IPS-18c (cell line): Measurements from ENCODE around the gene LPGAT1.

ENCODE experiments used
- H3K4me3 ChIP-seq: 2 replicates; pipeline ENCODE4 v1.7.0; 2013; ENCODE audit warnings: low read depth, mild to moderate bottlenecking, low read length, moderate library complexity; ENCODE audit not compliant: insufficient read depth
- H3K9me3 ChIP-seq: one replicate; pipeline ENCODE4 v1.6.1; 2013; ENCODE audit warnings: mild to moderate bottlenecking, low read length, moderate library complexity; ENCODE audit not compliant: control insufficient read depth, insufficient read depth

Gene LPGAT1

DNA sequence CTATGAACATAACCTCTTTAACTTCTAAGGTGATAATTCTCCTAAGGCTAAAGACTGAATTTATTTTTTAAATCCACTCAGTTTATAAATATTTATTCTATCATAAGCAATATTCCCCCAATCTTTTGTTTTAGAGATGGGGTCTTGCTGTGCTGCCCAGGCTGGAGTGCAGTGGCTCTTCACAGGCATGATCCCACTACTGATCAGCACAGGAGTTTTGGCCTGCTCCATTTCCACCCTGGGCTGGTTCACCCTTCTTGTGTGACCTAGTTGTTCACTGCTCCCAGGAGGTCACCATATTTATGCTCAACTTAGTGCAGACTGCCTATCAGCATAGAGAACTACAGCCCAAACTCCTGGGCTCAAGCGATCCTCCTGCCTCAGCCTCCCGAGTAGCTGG, 38.6 kb downstream of the LPGAT1 start:
- no peaks in the 10 kb centered on the region for H3K9me3 ChIP-seq
- no peak overlapping the region for H3K4me3 ChIP-seq

DNA sequence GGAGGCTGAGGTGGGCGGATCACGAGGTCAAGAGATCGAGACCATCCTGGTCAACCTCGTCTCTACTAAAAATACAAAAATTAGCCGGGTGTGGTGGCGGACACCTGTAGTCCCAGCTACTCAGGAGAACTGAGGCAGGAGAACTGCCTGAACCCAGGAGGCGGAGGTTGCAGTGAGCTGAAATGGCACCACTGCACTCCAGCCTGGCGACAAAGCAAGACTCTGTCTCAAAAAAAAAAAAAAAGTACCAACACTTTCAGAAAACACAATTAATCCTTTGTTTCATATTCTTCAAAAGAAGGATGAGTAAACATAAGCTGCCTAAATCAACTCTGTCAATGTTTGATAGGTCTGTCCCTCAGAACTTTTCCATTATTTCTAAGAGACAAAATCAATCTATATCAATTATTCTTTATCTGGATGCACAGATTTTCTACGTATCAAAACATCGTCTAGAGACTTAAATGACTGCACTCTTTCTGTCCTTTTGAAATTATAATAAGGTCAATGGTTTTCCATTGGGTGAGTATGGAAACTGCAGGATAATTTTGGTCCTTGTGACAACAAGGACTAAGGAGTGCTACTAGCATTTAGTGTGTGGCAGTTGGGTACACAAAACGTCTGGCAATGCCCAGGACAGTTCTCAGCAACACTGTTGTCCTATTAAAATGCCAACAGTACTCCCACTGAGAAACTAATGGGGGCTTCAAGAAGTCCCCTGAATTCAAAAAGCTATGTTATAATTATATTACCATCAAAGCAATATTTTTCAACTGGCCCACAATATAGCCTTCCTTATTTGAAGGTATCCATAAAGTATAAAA, 40.7 kb downstream of the LPGAT1 start:
- no peak overlapping the region for H3K4me3 ChIP-seq

DNA sequence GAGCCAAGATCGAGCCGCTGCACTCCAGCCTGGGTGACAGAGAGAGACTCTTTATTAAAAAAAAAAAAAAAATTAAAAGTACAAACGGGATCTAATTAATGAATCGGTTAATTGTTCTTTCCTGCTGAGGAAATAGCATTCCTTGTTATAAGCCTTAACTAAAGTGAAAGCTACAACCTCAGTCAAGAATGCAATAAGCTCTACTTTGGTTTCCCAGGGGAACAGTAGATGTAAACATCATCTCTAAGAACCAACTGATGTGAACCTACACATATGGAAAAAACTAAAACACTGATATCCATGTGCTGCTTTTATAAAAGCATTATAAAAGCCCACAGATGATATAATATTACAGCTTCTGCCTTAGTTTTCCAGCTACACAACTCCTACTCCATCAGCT, 41.9 kb downstream of the LPGAT1 start:
- H3K9me3 ChIP-seq, result no peaks in the 10 kb centered on the region
- no peak overlapping the region for H3K4me3 ChIP-seq

More for the DNA sequence above, 40.7 kb downstream of the LPGAT1 start:
- no peaks in the 10 kb centered on the region for H3K9me3 ChIP-seq

DNA sequence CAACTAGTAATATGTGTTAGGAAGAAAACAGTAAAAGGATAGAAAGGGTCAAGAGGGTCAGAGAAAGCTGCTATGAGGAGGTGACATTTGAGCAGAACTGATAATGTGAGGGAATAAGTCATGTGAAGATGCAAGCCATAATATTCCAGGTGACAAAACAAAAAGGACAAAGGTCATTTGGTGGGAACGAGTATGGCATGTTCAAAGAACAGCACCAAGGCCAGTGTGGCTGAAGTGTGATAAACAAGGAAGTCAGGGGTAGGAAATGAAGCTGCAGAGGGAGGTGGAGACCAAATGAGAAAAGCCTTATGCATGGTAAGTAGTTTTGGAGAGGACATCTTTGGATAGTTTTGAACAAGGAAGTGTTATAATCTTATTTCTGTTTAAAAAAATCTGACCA, 46.7 kb downstream of the LPGAT1 start:
- Histone ChIP-seq H3K4me3 (no peak overlapping the region), H3K9me3 (no peaks in the 10 kb centered on the region)

DNA sequence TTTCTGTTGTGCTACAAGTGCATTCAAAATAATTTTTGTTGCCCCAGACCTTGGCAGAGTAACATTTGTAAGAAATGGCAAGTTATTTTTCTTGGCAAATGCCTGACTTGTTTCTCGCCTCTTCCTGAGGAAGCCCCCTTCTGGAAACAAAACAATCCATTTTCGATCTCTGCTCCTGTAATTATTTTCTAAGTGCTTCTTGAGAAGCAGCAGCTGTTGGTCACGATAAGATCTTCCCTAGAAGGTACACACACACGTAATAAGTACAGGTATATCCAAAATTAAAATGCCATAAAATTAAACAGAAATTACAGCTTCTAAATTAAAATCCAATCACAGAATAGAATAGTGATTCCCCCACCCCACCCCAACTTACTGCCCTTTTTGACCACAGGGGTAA, 47.3 kb downstream of the LPGAT1 start:
- no peak overlapping the region for H3K4me3 ChIP-seq
- no peaks in the 10 kb centered on the region for H3K9me3 ChIP-seq

DNA sequence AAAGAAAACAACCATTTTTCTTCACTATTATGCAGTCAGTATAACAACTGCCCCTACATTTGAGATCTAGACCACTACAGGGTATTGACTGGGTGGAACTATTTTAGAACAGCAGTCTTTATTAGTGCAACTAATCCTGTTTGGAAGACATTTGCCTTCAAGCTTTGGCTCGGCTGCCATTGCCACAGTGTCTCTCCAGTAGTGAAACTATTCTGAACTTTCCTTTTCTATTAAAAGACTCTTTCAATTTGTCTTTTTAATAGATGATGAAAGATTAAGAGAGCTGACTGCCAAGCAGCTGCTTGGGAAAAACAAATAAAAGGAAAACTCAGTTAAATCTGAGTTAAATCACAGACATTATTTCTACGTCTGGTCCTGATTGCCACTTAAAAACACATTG, 49.3 kb downstream of the LPGAT1 start:
- Histone ChIP-seq H3K9me3 (no peaks in the 10 kb centered on the region), H3K4me3 (no peak overlapping the region)

DNA sequence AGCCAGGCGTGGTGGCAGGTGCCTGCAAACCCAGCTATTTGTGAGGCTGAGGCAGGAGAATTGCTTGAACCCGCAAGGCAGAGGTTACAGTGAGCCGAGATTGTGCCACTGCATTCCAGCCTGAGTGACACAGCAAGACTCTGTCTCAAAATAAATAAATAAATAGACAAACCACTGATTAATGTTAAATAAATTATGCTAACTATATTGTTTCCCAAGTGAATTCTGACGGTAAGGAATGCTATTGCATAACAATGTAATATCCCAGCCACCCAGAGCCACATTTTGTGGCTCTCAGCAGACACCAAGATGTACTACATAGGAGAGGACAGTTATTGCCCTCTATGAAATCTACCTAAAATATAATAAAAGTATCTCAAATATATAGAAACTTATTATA, 55.4 kb downstream of the LPGAT1 start:
- H3K9me3 ChIP-seq, result no peaks in the 10 kb centered on the region
- H3K4me3 ChIP-seq, result no peak overlapping the region

DNA sequence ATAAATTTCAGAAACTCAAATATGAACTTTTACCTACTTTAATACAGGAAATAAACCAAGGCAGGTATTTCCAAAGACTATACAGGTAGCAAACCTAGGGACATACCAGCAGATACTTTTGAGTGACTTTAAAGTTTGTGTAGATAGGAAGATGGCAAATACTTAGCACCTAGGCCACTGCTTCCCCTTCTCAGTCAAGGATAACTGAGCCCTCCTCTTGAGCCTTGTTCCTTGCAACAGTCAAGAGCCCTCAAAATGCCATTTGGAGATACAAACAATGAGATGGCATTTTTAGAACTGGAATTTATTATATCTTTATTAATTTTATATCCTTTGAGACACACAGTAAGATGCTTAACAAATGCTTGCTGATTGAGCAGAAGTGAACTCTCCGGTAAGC, 65.9 kb downstream of the LPGAT1 start:
- Histone ChIP-seq H3K4me3 (no peak overlapping the region), H3K9me3 (no peaks in the 10 kb centered on the region)

DNA sequence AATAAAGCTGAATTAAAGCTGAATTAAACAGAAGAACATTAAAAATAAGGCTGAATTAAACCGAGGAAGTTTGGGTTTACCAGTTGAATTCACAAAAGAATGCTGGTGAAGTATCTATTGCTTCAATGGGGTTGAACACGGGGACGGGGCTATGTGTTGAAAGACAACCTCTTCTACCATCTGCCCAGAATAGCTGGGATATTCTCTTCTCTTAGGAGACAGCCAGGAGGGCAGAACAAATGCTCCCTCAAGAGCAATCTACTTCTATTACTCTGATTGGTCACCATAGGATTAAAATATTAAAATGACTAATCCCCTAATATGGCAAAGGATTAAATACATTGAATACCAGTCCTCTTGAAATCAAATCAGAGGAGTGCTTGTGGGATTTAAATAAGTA, 68.4 kb downstream of the LPGAT1 start:
- Histone ChIP-seq H3K4me3 (no peak overlapping the region), H3K9me3 (no peaks in the 10 kb centered on the region)

DNA sequence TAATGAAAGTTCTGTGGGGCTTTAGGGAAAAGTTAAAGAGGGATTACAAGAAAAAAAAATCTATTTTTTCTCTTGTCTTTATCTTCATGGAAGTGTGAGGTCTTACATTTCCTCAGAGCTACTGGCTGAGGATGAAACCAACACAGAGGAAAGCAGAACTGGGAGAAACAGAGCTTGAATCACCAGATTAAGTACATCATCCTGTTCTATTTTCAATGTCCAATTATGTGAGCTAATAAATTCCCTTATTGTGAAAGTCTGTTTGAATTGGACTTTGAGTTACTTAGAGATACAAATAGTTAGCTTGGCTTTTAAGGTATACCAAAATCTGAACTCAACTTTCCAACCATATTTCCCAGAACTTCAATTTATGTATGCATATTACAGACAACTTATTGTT, 69.2 kb downstream of the LPGAT1 start:
- Histone ChIP-seq H3K9me3 (no peaks in the 10 kb centered on the region), H3K4me3 (no peak overlapping the region)

DNA sequence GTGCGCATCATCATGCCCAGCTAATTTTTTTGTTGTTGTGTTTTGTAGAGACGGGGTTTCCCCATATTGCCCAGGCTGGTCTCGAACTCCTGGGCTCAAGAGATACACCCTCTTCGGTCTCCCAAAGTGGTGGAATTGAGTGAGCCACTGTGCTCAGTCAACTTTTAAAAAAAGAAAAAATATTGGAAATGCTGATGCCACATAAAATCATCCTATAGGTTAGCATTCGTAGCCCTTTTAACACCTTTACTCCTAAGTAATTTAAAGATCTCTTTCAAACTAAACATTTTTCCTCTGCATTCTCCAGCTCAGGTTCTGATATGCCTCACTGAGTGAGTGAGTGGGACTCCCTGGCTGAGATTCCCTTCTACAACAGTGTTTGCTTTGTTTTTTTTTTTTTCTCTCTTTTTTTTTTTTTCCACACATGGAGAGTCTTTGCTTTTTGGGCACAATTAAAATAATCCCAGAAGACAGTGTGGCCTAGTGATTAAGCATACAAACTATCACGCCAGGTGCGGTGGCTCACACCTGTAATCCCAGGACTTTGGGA, 74.0 kb downstream of the LPGAT1 start:
- H3K9me3 ChIP-seq, result no peaks in the 10 kb centered on the region
- H3K4me3 ChIP-seq, result no peak overlapping the region

DNA sequence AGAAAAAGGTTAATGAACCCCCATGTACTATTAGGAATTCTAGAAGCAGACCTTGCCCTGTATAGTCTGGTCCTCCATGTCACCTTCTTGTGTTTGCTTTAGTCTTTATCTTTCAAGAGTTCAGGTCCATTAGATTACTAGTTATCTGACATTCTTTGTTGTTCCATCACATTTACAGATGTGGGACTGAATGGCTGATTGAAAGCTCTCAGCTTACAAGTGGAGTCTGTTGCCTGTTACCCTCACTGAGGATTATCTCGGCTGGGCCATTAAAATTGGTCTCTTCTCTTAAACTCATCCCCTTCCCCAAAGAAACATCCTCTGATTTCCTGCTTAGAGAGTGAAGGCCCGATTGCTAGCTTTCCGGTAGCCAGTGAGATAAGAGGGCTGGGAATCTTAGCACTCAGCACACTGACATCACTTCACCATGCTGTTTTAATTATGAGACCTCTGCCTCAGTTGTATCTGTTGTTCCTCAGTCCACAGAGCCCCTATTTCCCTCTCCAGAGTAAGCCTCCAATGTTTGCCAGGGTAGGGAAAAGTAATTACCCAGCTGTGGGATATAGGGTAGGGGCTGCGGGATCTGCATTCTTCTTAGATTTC, 76.8 kb downstream of the LPGAT1 start:
- no peaks in the 10 kb centered on the region for H3K9me3 ChIP-seq
- no peak overlapping the region for H3K4me3 ChIP-seq

DNA sequence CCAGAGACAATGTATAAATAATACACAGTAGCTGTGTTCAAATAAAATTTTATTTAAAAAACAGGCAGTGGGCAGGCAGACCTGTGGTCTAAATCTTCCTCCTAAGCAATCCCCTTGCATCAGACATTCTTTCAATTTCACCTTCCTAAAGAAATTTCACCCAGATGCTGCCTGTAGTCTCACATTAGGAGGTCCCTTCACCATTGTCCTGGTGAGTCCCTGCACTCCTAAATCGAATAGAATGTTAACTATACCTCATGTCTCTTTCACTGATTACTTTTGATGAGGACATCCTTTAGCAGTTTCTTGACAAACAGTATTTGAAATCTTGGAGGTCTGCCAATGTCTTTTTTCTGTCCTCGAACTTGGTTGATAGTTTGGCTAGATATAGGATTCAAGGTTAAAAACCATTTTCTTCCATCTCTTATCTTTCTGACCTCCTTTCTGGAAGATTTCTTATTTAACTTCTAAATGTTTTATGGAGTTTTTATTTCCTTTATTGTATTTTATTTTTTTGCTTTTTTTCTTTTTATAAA, 77.5 kb downstream of the LPGAT1 start:
- Histone ChIP-seq H3K4me3 (no peak overlapping the region), H3K9me3 (no peaks in the 10 kb centered on the region)

DNA sequence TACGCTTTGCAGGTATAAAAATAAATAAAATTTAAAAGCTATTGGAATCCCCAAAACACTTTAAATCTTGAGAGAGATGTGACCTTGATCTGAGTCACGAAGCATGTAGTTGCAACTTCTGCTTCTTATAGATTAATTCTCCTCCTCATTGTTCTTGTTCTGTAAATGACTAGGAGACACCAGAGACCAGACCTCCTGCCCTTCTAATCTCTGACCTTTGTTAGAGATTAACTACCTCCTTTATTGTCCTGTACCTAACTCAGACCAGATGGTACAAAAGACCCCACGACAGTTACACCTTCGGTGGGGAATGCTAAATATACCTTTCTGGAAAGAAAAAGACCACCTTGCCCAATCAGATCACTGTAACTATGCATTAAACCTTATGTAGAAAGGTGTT, 78.2 kb downstream of the LPGAT1 start:
- Histone ChIP-seq H3K4me3 (no peak overlapping the region), H3K9me3 (no peaks in the 10 kb centered on the region)

DNA sequence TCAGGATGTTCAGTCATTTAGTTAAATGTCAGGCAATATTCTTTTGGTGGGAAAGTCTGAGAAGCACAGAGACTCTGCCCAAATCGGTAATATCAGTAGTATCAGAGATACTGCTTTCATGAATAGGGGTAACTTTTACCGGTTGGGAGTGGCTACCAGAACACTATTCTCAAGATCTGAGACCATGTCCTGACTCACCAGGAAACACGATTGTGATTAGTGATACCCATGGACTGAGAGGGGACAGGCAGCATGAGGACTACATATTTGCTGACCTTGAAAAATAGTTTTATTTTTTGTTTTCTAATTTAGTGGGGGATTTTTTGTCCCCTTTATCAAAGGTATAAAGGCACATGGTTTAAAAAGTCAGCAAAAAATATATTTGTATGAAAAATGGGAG, 79.1 kb downstream of the LPGAT1 start:
- H3K4me3 ChIP-seq, result no peak overlapping the region
- H3K9me3 ChIP-seq, result no peaks in the 10 kb centered on the region

DNA sequence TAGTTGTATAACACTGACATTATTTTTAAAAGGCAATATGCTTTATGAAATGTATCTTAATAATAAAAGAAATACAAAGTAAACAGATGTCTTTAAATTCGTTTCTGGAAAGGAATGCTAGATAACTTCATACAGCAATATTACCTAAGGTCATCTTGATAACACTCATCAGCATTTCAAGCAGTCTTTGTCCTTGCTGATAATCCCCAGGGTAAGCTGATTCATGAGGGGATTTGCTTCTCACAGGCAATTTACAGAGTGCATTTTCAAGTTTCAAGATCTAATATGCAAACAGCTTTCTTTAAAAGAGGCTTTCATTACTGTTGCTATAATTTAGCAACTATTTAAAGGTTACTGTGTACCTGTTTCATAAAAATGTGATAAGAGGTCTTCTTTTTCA, 80.0 kb downstream of the LPGAT1 start:
- H3K4me3 ChIP-seq, result no peak overlapping the region
- H3K9me3 ChIP-seq, result no peaks in the 10 kb centered on the region

DNA sequence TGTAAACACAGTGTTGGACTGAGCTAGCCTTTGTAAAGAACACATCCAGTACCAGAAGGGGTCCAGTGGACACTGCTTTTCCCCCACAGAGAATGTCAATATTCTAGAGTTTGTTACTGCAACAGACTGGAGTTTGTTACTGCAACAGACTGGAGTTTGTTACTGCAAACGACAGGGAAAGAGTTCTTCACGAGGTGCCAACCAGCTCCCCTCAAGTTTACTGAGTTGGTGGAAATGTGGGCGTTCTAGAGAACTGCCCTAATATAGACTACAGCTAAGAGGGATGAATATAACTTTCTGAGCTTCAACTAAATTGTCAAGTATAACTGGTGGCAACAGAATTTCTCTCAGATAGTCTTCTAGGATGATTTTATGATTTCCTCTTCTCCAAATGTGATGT, 81.3 kb downstream of the LPGAT1 start:
- H3K4me3 ChIP-seq, result no peak overlapping the region
- H3K9me3 ChIP-seq, result no peaks in the 10 kb centered on the region

DNA sequence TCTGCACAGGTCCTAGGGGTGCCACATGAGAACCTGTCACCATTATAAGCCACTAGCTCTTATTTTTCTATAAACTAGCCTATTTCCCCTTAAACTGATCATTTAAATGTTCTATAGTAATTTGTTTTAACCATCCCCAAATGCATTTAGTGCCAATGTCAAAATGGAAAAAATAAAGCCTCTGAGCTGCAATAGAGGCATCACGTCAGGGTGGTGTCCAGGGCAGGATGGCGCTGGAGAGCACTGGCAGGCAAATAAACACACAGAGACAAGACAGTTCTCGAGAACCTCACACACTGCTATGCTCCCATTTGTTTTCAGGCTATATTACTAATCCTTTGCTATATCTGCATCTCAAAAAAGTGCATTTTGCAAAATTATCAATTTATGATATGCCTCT, 81.8 kb downstream of the LPGAT1 start:
- Histone ChIP-seq H3K9me3 (no peaks in the 10 kb centered on the region), H3K4me3 (no peak overlapping the region)
